GM21381 (cell line): ENCODE results near the gene ATP8A2.

Source experiments
- ATAC-seq: cut with Tn5 transposase; IDR thresholded peaks from one replicate; pipeline ENCODE4 v1.9.1; 2021; ENCODE audit warnings: mild to moderate bottlenecking, moderate library complexity; ENCODE audit not compliant: unreplicated experiment

The ATP8A2 gene

DNA sequence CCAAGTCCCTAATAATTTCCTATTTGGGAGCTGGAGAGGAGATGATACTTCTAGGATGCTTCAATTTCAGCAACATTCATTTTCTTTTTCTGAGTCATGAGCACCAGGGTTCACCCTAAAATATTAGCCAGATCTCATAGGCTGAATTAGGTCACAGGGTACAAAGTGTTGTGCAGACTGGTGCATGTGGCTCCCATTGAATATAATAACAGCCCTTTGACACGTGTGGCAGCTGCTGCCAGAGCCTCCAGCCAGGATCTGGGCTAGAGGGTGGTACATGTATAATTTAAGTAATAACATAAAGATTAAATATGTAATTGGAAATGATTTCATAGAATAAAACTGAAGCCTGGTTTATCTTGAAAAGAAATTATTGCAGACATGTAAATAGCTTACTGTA is 244.9 kb downstream of the ATP8A2 start:
- ATAC-seq = no peak

DNA sequence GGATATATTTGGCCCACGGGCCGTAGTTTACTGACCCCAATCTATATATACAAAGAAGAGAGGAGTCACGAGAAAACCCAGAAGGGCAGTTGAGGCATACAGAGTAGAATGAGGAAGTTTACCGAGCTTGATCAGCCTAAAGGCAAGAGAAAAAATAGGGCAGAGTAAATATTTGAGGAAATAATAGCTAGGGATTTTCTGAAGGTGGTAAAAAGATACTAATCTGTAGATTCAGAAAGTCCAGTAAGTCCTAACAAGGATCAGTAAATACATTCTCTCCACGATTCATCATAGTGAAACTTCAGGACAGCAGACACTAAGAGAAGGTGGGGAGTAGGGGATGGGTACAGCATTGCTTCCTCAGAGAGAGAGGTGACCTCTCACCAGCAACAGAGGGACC is 248.1 kb downstream of the ATP8A2 start:
- no peak for ATAC-seq

DNA sequence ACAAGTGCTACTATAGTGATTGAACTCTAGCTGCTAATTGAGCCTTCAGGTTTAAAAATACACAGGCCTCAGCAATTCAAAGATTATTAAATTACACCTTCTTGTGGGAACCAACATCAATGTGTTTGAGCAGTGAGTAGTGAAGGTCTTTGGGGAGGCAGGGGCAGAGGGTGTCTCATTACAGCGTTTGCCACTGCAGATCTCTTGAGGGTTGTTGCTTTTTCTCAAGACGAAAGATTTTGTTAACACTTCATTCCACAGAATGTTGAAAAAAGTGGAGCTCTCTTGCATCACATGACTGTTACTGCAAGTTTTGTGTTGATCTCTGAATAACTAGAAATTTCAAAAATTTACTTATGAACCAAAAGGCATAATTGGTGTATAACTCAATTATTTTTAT is 253.6 kb downstream of the ATP8A2 start:
- no peak for ATAC-seq

DNA sequence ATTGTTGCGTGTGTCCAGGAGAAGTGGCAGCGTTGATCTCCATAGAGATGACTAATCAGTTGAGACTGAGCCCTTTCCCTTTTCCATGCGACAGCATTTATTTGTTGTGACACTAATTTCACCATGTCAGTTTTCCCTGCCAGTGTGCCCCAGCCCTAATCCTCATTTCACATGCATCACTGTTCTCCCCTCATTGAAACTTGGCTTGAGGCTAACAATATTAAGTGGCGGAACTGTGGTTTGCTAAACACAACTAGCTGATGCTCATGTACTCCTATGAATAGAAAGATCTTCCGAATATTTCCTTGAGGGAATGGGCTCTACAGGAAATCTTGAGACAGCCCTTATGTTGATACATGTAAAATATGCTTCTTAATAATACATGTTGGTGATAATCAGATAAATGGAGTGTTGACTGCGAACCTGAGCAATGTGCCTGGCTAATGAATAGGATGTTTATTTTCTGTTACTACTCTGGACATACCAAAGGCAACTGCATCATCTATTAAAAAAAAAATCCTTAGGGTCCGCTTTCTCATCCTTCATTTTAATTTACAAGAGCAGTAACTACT is 258.6 kb downstream of the ATP8A2 start:
- ATAC-seq = no peak

DNA sequence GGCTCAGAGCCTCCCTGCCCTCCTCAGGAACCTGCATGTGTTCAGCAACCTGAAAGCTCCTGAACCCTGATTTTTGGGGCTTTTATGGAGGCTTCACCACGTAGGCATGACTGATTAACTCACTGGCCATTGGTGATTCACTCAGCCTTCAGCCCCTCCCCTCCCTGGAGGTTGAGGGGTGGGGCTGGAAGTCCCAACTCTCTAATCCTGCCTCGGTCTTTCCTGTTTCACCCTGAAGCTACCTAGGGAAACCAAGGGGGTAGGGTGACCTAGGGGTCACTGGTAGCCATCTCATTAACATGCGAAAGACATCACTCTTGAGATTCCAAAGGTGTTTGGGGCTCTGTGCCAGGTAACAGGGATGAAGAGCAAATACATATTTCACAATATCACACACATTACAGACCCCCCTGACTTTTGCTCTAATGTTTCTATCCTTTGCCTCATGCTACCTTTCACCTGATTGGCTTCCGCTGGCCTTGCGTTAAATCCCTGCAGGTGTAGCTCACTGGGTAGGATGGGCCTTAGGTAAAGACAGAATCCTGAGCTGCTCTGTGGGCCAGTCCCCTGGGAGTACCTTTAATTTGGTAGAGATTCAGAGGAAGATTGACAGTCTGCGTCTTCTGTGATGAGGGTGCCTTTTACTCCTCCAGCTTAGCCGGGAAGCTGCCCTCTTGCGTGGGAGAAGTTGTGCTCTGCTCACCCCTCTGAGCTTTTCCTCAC is 260.6 kb downstream of the ATP8A2 start:
- no peak for ATAC-seq

DNA sequence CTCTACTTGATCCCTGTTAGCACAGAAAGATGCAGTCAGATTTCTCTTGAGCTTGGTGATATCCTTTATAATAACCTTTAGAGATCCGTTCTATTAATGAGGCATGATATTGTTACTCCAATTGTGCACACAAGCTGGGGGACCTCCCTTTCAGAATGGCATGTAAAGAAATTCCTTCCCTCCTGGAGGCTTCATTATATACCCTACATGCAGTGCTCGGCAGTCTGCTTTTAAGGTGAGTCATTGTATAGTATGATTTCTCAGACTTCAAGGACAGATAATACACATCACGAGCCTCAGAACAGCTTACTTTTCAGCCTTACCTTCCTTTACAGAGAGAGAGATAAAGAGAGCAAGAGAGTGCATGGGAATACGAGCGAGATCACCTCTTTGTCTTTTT is 261.3 kb downstream of the ATP8A2 start:
- no peak for ATAC-seq

DNA sequence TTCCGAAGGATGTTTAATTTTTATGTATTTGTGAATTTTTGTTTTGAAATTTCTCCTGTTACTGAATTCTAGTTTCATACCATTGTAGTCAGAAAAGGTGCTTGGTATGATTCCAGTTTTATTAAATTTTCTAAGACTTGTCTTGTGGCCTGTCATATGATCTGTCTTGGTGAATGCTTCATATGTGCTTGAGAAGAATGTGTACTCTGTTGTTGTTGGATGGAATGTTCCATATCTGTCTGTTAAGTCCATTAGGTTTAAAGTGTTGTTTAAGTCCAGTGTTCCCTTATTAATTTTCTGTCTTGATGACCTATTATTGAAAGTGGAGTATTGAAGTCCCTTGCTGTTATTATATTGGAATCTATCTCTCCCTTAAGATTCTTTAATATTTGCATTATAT is 273.9 kb downstream of the ATP8A2 start:
- ATAC-seq = no peak

DNA sequence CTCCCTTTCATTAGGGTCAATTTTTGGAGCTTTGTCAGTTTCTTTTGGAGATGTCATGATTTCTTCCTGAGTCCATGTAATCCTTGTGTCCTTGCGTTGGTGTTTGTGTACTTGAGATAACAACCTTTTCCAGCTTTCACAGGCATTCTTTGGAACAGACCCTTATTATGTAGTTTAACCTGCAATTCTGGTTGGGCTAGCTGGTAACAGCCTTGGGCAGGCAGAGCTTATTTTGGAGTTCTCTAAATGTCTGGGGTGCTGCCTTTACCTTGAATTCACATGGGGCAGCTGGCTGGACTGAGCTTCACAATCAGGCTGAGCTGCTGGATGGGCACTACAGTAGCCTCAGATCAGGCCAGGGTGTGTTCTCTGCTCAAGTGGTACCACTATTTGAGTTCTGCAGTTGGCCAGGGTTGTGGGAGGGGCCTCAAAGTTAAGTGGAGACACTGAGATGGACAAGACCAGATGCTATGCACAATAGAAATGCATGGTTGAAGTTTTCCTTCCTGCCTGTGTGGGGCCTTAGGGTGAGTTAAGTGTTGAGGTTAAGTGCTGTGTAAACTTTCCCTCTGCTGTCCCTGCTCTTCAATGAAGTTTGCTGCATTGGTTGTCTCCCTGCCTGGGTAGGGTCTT is 277.3 kb downstream of the ATP8A2 start:
- no peak for ATAC-seq

DNA sequence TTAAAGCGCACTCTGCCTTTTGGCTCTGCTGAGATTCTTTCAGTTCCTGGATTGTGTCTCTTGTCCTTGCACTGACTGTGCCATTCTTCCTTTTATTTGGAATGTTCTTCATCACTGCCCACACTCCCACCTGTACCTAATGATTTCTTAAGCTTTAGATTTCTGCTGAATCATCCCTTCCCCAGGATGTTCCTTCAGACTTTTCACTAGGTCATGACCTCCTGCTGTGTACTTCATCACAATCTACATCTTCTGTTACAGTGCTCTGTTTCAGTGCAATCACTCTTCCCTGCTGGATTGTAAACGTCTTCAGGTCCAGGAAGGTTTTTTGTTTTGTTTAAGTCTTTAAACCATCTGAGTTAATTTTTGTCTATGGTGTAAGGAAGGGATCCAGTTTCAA is 281.0 kb downstream of the ATP8A2 start:
- ATAC-seq = no peak

DNA sequence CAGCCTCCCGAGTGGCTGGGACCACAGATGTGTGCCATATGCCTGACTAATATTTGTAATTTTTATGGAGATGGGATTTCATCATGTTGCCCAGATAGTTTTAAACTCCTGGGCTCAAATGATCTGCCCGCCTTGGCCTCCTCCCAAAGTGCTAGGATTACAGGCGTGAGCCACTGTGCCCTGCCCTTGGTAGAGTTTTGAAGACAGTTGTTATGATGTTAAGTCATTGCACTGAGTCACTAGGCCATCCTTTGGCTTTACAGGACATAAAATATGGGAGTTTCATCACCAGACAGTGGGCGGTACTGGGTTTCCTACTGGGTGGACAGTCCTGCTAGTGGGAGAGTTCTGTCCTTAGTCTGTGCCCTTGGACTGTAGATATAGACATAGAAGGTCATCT is 282.5 kb downstream of the ATP8A2 start:
- no peak for ATAC-seq

DNA sequence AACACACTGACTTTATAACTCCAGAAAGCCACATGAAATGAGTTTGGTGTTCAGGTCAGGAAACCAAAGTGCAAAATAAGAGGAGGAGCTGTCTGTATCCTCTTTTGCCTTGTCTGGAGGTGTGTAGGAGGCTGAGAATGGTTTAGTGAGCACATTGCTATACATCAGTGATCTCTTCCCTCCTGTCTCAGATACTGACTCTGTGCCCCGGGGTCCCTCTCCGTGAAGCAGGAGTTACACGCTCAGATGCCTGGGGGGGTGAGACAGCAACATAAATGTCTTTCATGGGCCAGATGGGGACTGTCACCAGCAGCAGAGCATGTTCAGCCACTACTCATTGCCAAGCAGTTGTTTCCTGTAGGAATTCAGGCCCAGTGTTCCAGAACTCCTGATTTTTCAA is 285.4 kb downstream of the ATP8A2 start:
- no peak for ATAC-seq

DNA sequence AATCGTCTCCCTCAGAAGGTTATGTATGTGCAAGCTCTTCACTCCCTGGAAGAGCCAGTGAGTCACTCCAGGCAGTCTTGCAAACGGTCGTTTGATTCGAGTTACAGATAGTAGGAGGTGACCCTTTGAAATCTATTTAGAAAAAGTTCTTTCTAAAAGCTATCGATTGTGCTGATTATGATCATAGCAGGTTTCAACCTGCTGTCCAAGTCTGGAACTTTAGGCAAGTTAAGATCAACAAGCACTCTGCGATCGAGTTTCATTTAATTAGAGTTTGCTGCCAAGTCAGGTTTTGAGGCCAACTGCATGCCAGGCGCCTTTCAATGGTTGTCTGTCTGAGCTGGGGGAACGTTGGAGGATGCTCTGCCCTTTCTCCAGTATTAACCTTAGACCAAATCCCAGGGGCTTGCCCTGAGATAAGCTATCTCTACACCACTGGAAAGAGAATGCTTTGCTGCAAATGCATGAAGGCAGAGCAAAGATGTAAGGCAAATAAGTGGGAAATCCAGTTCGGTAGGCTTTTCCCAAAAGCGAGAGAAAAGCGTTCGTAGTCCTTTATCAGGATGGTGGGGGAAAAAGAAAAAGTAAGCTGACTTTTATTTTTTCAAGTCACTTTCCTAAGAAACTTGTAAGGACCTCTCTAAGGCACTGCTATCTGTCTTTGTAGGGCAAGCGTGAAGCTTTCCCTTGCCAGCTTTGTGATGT is 287.5 kb downstream of the ATP8A2 start:
- ATAC-seq = no peak

DNA sequence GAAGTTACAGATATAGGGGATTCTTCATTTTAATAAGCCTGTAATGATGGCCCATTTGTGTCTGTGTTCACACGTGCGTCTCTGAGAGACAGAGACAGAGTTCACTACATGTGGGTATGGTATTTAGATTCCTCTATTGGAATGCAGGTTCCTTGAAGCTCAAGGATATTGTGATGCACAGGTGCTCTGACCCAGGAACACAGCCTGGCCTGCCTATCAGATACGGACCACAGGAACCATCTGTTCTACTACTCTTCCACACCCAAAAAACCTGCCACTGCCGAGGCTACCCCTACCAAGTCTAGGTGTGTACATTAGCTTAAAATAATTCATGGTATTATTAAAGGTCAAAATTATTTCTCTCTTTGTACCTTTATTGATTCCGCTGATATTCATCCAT is 289.2 kb downstream of the ATP8A2 start:
- no peak for ATAC-seq

DNA sequence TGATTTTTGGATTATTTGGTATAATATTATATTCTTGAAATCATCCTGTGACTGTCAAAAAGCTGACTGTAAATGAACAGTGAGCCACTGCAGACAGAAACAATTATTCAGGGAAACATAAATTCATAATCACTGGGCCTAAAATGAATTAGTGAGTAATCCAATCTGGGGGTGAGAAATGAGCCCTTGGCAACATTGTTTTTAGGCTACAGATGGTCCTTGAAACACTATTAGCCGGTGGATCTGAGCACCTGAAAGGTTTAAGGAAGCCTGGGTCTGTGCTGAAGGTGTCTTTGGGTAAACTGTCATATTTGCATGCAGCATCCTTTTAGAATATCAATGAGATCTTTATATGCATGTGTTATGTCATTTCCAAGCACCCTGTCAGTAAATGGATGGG is 290.7 kb downstream of the ATP8A2 start:
- ATAC-seq = no peak

DNA sequence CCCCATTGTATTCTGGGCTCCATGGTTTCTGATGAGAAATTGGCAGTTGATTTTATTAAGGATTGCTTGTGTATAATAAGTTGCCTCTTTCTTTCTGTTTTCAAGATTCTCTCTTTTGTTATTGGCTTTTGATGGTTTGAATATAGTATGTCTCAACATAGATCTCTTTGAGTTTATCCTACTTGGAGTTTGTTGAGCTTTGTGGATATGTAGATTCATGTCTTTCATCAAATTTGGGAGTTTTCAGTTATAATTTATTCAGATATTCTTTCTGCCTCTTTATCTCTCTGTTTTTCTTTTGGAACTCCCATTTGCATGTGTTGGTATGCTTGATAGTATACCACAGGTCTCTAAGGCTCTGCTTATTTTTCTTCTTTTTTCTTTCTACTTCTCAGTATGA is 296.6 kb downstream of the ATP8A2 start:
- ATAC-seq = no peak

DNA sequence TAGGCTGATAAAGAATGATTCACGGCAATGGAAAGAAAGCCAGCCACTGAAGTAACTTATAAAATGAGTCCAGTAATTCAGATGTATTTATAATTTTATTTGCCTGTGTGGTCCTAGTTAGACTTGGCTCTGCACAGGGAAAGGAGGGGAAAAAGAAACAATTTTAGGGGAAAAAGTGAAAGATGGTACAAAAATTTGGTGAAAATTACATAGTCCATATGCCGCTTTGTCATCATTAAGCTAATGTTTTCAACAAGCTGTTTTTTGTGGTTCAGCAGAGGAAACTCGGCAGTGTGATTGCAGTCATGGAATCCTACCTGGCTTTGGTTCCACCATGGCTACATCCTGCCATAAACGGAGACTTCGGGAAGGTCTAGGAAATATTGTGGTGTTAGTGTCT is 301.9 kb downstream of the ATP8A2 start:
- no peak for ATAC-seq

DNA sequence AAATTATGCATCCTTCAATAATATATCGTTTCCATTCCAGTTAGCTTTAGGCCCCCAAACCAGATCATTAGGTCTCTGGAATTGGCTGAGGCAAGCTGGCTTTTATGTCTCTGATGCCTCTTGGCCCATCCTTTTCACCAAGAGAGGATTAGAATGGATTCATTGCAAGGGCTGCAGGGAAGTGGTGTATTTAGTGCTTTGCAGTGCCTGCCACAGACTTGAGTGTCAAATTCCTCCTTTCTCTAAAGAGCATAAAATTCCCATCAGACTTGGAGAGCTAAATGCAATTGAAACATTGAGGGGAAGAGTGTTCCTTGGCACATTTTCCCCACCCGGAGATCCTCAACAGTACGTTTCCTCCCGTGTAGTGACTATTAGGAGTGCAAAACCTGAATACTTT is 302.6 kb downstream of the ATP8A2 start:
- ATAC-seq = no peak

DNA sequence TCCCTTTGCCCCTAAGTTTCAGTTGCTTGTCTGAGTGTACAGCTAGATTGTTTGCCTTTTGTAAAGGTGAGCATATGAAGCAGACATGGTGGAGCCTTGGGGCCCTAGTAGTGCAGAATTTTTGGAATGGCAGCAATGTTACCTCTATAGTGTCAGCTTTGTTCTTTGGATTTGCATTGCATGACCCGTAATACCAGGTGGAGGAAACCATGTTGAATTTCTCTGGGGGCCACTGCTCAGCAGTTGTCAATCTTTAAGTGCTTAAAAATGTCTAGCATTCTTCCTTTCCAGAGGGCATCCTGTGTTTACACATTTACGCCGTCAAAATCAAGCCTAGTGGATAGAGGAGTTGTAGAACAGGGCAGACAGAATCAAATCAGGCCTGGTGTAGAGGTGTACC is 303.3 kb downstream of the ATP8A2 start:
- no peak for ATAC-seq

DNA sequence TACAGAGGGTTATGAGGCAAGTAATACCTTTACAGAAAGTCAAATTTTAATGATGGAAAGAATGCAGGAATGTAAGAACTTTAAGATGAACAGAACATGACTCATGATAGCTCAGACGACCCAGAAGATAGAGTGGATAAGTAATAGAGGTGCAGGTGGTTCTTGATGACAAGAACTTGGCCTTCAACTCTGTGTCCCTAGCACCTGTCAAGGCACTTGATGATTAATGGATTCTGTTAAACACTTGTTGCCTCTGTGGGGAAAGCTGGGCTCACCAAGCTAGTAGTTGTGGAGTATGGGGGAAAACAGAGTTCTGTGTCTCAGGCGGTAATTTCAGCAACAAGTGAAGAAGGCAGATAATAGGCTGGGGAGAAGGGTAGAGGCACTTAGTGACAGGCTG is 306.2 kb downstream of the ATP8A2 start:
- ATAC-seq = no peak

DNA sequence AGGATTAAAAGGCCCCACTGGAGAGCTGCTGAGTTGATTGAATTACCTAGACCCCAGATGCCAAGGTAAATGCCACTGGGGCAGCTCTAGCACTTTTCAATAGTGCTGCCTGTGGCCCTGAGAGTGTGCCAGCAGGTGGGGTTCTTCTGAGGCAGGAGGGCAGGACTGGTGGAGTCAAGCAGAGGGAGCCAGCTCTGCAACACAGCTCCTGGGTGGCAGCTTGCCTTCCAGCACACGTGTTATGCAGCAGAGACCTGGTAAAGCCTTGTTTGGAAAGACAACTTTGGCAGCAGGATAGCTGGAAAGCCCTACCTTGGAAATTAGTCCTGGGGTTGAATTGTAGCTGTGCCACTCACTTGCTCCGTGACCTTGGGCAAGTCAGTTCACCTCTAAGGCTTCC is 306.6 kb downstream of the ATP8A2 start:
- no peak for ATAC-seq

DNA sequence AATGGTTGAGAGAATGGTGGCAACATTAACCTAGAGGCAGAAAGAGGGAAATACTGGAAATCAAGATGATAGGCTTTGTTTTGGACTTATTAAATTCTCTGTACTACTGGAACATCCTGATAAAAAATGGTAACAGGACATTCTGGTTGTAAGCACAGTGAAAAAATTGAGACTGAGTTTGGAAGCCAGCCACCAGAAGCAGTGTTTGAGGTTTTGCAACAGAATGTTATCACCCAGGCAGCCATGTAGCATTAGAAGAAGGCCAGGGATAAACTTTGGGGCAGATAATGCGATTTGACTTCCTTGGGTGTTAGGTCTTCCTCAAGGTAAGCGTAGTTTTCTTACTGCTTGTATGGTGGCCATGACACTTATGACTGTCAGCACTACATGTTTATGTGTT is 307.4 kb downstream of the ATP8A2 start:
- ATAC-seq = no peak

DNA sequence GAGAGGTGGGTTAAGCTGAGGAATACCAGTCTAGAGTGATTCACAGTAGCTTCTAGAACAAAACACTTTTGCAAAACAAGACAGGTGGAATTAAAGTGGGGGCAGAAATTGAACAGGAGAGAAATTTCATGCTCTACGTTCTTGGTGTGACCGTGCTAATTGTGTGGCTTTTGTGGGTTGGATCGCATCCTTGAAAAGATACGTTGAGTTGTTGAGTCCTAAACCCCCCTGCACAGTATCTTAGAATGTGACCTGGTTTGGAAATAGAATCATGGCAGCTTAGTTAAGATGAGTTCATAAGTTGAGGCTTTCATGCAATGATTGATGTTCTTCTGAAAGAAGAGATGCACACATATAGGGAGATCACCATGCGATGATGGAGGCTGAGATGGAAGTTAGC is 308.2 kb downstream of the ATP8A2 start:
- no peak for ATAC-seq
